GOT3 (cell line): Measurements from ENCODE around the gene DDHD1.
"Not testable (repeated sequence)": the region's sequence is repeated elsewhere in the genome, so short reads cannot be mapped to it uniquely, and the experiment has no call there.

Experiments
- DNase-seq: peaks from one replicate; lab custom pipeline; 2025; ENCODE audit warnings: mixed read lengths; lab: John Stamatoyannopoulos, UW

Gene DDHD1

DNA sequence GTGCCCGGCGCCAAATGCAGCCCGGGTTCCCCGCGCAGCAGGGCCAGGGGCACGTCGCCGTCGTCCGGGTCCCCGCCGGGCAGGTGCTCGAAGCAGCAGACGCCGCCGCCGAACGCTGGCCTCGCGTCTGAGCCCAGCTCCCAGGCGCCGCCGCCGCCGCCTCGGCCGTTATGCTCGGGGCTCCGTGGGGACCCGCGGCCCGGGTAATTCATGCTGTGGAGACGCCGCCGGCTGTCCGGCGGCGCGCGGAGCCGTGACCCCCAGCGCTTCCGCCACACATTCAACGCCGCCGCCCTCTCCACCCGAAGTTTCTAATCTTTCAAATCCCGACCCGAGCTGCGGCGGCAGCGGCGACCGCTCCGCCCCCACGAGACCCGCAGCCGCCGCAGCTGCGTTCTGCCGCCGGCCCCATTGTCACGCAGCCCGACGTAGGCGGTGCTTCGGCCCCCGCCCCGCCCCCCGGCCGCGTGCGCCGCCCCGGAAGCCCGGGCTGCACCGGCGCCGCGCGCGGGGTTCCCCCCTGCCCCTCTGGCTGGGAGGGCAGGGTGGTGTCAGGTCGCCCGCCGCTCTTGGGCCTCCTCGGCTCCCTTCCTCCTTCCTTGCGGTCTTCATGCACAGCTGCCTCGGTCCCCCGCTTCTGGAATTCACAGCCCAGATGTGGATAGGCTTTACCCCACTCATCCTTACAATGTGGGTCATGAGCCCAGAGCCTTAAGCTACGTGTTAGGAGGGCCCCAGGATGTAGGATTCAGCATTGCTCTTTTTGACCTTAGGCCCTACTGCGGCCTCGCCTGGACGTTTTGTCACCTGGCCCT, at the start of gene DDHD1:
Gene DDHD1 (minus strand): TSS at position 437 of the 815 bp plus-strand sequence. CDS start 225 bp downstream, at position 212.
- DNase-seq: no peak

DNA sequence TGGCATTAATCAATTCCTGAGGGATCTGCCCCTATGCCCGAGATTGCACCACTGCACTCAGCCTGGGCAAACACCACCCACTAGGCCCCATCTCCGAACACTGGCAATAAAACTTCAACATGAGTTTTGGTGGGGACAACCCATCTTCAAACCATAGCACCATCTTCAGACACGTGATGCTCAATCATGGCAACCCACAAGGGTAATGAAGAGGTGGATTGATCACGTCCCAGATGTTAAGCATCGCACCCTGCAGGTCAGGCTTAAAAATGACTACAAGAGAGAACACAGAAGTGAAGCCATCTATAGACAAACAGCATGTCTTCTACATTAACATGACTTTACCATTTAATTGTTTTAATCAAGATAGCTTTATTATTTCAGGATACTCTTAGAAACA, 42.8 kb upstream of the DDHD1 start:
- no peak for DNase-seq

DNA sequence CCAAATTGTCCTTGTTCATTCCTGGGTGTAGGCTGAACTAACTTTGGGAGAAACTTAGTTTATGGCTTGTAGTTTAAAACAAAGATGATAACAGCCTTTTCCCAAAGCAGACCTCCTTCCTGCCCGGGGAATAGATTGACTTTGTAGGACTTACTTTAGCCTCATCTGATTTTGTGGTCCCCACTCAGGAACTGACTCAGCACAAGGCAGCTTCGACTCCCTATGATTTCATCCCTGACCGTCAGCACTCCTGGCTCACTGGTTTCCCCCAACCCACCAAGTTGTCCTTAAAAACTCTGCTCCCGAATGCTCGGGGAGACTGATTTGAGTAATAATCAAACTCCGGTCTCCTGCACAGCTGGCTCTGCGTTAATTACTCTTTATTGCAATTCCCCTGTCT, 40.1 kb upstream of the DDHD1 start:
- no peak for DNase-seq

DNA sequence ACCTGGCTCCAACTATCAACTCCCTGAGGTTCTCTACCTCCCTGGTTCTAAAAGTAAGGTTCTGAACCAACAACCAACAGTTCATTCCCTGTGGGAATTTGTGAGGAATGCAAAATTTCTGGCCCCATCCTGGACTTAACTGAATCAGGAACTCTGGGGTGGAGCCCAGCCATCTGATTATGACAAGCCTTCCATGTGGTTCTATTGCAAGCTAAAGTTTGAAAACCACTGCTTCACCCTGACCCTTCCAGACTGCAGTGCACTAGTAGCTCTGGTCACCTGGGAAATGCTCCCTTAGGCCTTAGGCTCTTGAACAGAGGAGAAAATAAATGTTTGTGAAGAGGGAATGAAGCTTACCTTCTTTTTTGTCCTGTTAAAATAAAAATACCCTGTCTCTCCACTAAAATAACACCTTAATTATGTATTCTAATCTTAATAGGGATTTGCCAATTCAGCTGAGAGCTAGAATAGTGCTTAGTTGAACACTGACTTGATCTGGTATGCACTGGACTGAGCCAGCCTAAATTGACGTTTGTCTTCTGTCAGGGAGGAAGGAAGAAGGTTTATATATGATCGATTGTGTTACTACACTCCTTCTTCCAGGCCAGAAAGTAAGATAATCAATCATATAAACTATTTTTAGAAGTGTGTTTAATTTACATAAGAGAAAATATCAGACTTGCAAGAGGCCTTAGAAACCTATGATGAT, 39.1 kb upstream of the DDHD1 start:
- DNase-seq: no peak

DNA sequence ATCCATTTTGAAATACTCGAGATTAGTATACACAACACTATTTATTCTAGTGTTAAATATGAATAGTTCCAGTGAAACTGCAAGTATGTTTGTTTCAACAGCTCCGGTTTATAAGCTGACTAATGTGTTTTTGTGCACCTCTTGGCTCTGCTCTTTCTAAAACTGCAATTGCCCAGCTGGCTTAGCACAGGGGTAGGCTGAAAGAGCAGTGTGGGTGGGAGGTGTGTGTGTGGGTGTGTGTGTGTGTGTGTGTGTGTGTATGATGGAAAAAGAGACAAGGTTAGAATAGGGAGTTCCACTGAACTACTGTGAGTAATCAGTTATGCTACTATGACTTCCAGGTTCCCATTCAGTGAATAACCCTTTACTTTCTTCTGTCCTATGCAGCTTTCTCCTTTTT, 37.8 kb upstream of the DDHD1 start:
- no peak for DNase-seq

DNA sequence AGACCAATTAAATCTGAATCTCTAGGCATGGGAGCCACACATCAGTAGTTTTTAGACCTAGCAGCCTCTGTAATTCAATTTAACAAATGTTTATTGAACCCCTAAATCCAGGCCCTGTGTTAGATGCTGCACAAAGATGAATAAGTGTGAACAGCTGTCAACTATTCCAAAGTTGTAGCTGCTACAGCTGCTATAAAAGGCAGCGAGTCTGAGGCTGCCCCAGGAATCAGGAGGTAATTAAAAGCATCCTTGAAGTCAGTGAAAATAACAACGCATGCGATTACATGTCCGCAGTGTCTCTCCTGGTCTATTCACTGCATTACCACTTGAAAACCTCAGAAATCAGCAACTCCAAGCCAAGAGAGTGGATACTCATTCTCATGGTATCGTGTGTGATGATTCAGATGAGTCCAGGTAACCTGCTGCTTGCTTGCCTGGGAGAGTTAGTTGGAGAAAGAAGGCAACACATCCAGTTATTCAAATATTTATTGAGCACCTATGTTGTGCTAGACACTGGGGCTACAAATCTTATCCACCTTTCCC, 34.9 kb upstream of the DDHD1 start:
- no peak for DNase-seq

DNA sequence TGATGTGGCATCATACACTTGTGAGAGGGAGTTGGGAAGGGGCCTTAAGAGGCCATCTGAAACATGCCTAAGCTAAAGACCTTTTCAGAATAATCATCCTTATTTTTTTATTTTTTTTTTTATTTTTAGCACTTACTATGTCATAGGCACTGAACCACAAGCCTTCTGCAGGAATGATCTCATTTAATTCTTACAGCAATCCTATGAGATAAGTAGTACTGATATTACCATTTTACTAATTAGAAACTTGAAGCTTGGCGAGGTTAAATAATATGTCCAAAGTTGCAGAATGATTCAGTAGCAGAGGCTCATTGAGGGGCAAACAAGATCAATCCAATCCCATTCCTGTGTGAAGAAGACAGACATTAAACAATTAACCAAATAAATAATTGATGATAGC, 33.4 kb upstream of the DDHD1 start:
- DNase-seq: no peak

DNA sequence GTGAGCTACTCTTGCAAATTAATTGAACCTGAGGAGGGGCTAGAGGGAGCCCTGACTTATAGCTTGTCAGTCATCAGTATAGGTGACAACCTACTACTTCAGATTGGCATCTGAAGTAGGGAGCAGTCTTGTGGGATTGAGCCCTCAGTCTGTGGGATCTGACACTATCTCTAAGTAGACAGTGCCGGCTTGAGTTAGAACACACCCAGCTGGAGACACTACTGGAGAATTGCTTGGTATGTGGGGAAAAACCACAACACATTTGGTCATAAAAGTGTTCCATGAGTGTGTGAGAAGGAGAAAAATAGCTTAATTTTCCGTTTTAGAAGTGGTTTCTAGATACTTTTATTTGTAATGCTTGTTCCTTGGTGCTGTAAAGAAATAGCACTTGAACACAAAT, 30.5 kb upstream of the DDHD1 start:
- DNase-seq: no peak

DNA sequence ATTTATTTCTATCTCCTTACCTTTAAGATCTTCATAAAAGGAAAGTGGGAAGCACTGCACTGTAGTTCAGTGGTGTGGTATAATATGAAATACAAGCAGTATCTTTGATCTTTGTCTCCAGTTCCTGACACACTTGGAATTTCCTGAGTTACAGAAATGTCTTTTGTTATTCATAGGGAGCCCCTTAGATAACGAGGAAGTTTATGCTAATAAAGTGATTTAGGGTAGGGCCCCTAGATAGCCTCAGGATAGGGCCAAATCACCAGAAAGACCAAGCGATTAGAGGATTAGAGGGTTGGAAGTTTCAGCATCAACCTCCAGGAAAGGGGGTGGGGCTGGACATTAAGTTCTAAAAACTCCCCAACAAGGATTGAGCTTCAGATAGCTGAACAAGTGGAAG, 29.9 kb upstream of the DDHD1 start:
- DNase-seq: no peak

DNA sequence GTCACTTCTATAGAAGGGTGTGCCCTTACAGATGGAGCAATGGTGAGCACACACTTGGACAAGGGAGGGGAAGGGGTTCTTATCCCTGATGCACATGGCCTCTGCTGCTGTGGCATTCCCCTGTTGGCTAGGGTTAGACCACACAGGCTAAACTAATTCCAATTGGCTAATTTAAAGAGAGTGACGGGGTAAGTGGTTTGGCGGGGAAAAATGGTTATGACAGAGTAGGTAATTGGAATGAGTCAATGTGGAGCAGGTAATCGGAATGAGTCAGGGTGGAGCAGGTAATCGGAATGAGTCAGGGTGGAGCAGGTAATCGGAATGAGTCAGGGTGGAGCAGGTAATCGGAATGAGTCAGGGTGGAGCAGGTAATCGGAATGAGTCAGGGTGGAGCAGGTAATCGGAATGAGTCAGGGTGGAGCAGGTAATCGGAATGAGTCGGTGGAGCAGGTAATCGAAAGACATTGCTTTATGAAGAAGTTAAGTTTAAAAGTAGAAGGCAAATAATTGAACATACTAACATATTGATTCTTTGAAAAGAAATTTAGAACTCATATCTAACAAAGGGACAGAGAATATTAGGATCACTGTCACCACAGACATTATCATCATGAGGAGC, 28.4 kb upstream of the DDHD1 start:
- not testable (repeated sequence) for DNase-seq

DNA sequence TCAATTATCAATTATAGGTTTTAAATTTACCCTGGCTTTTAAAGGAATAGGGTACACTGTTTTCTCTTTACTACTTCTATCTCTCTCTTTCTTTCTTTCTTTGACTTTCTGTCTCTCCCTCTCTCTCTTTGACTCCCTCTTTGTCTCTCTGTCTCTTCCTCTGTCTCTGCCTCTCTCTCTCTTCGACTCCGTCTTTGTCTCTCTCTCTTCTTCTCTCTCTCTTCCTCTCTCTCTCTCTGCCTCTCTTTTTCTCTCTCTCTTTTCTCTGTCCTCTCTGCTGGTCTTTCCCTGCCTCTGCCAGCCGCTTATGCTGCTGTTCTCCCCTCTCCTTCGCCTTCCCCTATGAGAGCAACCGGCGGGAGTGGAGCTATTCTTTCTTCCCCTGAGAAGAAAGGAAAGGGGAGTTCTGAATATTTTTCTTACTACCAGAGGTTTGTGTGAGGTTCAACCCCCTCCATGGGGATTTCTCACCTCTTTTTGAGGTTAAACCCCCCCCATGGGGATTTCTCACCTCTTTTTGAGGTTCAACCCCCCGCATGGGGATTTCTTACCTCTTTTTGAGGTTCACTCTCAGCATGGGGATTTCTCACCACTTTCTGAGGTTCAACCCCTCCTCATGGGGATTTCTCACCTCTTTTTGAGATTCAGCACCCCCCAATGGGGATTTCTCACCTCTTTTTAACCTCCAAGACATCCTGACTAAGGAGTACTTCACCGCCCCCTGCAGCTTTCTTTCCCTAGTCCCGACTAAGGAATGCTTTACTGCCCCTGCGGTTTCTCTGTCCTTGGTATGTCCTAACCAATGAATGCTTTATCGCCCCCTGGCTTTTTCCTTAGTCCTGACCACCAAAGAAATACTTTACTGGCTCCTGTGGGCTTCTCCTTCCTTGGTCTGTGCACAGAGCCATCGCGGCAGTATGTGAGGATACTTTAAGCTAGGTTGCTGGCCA, 27.4 kb upstream of the DDHD1 start:
- no peak for DNase-seq

DNA sequence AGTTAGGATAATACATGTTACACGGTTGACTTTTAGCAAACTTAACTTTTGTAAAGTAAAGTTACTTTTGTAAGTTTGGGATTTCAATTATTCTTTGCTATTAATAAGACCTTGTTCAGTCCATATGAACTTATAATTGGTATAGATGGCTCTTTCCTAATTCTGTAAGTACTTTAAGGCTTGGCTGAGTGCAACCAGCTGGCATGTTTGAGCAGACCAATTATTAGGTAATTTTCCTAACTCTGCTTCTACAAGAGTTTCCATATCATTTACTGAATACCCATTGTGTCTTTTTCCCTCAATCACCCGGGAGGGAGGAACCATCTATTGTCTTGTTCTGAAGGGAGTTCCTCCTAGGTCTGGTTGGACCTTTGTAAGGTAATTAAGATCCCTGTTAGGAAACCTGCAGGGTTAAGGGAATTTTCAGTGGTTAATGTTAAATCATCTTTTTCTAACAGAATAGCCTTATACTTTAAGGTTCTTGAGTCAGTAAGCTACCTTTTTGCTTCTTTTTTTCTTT, 26.4 kb upstream of the DDHD1 start:
- DNase-seq: not testable (repeated sequence)

DNA sequence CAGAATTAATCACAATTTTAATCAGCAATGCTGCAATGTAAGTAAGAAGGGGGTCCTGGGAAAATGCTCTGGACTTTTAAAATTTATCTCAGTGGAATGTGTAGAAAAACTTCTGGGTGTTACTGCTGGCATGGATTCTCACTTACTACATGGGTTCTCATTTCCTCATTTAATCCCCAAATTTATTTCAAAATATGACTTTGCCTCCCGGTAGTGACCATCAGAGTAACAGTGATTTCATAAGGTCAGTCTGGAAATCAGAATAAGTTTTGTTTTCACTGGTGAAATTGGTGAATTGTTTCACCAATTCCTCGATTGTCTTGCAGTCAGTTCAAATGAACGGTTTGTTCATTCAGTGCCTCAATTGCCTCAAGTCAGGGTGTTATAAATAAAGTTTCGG, 22.3 kb upstream of the DDHD1 start:
- no peak for DNase-seq

DNA sequence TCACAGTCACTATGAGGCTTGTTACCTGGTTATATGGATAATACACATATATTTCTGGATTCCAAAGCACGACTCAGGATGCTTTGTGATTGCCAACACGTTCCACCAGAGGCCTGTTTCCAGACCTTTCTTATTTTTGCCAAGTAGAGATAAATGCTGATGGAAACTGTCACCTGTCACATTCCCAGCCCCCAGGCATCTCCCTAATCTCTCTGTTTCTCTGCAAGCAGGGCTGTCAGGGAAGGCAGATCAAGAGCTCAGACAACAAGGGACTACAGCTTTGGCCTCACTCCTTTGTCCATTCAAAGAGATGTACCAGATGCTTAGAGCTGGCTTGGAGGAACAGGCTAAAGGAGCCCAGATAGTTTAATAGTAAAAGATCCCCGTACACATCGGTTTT, 21.8 kb upstream of the DDHD1 start:
- DNase-seq: no peak

DNA sequence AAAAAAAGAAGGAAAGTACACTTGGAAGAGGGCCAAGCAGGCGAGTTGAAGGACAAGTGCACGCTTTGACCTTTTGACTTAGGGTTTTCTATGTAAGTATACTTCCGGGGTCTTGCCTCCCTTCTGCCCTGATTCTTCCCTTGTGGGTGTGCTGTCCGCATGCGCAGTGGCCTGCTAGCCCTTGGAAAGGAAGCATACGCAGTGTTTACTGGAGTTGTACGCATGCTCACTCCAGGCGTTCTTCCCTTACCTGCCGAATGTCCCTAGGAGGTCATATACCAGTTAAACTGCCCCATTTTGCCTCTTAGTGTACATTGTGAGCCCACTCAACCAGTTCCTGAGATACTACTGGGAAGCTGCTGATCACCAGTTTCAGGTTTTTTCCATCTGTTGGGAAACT, 15.7 kb upstream of the DDHD1 start:
- DNase-seq: no peak

DNA sequence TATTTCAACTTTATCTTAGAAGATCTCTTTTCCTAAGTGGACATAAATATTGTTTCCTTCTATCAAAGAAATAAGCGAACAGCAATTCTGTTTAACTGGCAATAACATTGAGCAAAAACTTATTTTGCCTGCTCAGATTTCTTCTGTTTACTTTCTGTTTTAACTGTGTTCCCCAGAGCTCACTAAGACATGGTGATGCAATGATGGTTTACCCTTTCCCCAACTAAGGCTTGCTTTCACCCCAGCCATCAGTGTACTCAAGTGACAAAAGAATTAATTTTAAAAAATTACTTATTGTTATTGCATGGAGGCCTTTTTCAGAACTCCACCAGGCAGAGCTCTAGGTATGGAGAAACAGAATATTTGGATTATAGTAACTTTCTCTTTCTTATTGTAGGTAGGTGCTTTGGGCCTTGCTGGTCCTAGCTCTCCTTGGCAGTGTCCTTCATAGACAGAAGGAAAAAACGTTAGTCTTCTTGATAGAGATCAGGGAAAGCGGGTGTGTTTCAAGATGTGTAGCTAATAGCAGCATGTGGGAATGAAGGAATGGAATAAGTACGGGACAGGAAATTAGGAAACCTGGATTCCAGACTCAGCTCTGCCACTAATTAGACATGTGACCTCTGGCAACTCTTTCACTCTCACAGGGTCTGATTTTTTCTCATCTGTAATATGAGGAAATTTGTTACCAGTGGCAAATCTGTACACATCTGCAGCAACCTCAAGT, 14.6 kb upstream of the DDHD1 start:
- no peak for DNase-seq

DNA sequence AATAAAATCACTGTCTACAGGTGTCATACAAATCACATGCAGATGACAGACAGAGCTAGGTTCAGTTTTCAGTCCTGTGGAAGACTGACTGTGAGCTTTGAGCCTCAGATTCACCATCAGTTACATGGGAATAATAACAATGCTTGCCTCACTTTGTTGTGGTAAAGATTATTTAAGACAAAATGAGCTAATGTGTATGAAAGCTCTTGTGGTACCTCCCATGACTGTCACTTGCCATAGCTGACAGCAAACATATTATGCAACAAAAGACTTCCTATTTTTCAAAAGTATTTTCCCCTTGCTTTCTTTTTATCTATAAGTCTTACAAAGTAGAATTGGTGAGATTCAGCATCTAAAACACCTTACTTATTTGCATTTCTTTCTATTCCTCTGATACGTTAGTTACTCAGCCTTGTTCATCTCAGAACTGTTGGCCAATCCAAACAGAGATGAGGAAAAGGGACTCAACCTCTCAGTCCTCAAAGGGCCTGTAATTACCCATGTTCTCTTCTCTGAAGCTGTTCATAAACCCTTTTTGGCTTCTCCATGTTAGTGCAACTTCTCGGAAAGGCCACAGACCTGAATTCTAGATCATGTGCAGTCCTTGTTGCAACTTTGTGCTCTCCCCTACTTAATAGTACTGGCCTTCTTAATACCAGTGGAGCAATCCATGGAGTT, 8.8 kb upstream of the DDHD1 start:
- DNase-seq: no peak

DNA sequence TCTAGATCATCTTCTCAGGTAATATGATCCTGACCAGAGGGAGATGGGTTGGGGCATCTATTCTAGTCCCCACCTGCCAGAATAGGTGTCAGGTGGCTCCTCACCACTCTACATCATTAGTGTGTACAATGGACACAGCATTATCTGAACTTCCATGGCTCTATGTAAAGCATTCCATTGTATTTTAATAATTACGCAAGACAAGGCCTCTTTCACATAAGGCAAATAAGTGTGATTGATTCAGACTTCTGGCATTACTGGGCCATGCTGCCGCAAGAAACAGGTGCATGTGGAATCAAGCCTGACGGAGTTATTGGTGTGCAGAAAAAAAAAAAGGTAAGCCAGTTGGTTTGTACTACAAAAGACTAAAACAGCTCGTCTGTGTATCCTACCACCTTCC, 3.1 kb upstream of the DDHD1 start:
- DNase-seq: no peak

DNA sequence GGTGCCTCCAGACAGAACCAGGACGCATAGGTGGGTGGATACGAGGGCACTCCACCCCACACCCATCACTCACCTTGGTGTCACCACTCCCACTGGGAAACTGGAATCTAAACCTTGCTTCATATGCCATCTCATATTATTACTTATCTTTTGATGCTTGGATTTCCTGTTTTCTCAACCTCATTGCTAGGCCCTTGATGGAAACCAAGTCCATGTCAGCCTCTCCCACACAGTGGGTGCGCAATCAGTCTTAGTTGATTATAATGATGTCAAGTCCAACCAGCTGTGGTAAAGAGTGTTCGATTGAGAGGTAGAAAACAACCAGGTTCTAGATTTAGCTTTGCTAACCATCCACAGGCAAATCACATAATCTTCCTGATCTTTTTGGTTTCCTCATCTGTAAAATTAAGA, 584 bp upstream of the DDHD1 start:
- DNase-seq: no peak
